Measurements from ENCODE around the gene OSBPL6.

Gene OSBPL6

DNA sequence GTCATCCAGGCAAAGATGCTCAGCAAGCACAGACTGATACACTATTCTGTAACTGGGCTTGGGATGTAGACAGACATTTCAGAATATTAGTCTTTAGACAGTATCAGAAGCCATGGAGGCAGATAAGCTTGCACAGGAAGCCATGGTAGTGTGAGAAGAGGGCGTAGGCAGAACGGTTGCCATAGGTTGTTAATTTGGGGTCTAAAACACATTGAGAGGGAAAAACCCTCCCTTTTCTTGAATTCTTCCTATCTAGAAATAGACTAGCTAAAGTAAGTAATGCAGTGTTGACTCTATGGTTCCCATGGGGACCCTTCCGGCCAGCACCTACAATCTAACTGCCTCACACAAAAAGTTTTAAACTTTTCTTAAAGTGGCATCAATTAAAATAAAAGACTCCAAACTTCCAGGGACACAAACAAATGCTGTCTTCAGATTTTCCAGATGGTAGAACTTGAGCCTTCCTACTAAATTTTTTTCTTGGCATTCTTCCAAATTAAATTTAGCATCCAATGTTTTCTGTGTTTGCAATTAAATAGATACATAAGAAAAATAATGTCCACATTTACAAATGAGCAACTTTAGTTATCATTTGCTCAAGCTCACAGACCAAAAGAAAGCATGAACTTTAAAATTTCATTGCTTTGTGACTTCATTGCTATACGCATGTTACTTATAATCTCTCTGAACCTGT is 254.8 kb downstream of the OSBPL6 start:
- no peak for DNase-seq (ENCODE audit: low spot score)

- DNase-seq (ENCODE audit: low spot score) = no peak
Observed at GRCh38 chr2:178449700-178450523, 255.6 kb downstream of the OSBPL6 start.

- peak; percentile 82 for DNase-seq (ENCODE audit: low spot score)
Observed at GRCh38 chr2:178450524-178450773, 256.1 kb downstream of the OSBPL6 start.

DNA sequence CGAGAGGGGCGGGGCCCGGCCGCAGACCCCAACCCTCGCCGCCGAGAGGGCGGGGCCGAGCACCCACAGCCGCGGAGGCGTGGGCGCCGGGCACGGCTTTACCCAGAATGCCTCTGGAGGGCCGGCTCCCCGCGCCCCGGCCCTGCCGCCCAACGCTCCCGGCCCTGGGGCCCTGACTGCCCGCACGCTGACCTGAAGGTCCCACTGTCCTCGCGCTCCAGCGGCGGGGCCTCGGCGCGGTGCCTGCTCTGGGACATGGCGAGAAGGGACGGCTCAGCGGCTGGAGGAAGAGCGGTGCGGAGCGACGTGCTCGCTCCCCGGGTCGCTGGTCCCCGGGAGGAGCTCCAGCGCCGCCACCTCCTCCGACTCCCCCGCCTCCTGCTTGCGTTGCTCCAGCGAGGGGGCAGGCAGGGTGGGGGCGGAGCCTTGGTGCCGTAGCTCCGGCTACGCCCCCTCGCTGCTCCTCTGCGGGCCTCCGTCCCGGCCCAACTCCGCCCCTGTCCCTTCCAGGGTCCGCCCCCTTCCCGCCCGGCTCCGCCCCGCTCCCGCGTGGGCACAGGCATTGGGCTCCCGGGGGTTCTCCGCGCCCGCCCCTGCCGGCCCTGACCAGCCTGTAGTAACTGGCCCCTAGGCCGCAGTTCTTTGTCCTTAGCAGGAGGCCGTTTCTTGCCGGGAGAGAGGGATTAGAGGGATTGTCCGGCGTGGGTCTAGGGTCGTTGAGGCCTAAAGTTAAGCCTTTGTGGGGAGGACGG is 256.6 kb downstream of the OSBPL6 start, which contains the start of the genes PJVK and PRKRA:
Gene PJVK, plus strand, starts transcription at position 605 of the 752 bp plus-strand sequence. CDS start 2,032 bp downstream, outside the sequence.
Gene PRKRA, minus strand, starts transcription at position 402 of the 752 bp plus-strand sequence. Its CDS starts 145 bp downstream, at position 257.
- DNase-seq (ENCODE audit: low spot score) = peak; percentile 98

- no peak for DNase-seq (ENCODE audit: low spot score)
Observed at GRCh38 chr2:178452334-178452733, 258.0 kb downstream of the OSBPL6 start.
